T-helper 22 cell (primary cell): ENCODE data around the gene FAM151B.
"Not testable (repeated sequence)": the region's sequence is repeated elsewhere in the genome, so short reads cannot be mapped to it uniquely, and the experiment has no call there.

Experiments used
- DNase-seq: peaks from one replicate; pipeline ENCODE4 v3.0.0-alpha.2; 2020; ENCODE audit warnings: low read depth

Gene FAM151B

DNA sequence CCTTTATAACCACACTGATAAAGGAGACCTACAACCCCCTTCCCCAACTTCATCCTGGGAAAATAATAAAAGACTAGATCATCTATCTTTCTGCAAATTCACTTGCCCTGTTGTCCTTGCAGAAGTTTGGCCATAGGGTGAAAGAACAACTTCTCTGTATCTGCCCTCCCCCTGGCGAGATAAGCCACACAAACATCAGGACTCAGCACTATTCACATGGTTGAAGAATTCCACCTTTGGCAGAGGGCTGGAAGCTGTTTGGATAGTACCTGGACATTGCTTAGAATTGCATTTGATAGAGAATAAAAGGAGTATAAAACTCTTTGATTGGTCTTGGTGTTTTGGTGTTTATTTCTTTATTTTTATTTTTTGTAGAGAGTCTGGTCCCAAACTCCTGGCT lies 16.9 kb downstream of the FAM151B start:
- no peak for DNase-seq

DNA sequence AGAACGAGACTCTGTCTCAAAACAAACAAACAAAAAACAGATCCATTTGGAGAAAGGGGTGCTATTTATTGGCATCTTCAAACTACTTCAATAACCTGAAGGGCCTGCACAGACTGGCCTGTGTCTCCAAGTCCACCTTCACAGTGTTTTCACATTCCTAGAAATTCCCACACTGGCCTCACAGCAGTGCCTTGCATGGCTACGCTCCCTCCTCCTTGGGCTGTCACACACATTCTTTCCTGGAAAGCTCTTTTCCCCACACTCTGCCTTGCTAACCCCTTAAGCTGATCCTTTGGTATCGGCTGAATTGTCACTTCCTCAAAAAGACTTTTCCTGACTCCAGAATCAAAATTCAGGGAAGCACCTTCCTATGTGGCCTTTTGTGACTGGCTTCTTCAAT lies 19.8 kb downstream of the FAM151B start:
- DNase-seq = no peak

DNA sequence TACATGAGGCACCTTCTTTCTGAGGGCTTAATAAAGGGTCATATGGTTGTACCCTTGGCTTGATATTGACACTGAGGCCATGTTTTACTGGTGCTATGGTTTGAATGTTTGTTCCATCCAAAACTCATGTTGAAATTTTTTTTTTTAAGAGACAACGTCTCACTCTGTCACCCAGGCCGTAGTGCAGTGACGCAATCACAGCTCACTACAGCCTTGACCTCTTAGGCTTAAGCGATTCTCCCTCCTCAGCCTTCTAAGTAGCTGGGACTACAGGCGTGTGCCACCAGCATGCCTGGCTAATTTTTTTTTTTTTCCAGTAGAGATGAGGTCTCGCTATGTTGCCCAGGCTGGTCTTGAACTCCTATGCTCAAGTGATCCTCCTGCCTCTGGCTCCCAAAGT lies 20.9 kb downstream of the FAM151B start:
- no peak for DNase-seq

DNA sequence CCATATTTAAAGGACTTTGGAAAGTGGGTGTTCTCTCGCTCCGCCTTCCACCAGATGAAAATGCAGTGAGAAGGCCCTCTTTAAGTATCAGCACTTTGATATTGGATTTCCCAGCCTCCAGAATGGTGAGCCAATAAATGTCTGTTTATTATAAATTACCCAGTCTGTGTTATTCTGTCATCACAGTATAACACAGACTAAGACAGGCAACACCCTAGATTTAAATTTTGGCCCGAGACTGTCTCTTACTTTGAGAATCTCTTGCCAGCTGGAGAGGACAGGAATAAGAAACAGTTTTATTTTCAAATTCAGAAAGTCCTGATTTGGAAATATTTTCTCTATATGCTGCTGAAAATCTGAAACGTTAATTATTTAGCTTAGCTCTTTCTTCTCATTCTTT lies 21.5 kb downstream of the FAM151B start:
- no peak for DNase-seq

DNA sequence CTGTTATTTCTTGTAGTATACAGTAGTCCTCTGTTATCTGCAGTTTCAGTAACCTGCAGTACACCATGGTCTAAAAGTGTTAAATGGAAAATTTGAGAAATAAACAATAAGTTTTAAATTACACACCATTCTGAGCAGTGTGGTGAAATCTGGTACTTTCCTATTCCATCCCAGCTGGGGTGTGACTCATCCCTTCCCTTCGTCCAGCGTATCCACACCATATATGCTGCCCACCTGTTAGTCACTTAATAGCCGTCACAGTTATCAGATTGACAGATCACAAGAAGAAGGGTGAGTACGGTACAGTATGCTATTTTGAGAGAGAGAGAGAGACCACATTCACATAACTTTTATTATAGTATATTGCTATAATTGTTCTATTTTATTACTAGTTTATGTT lies 28.9 kb downstream of the FAM151B start:
- no peak for DNase-seq

DNA sequence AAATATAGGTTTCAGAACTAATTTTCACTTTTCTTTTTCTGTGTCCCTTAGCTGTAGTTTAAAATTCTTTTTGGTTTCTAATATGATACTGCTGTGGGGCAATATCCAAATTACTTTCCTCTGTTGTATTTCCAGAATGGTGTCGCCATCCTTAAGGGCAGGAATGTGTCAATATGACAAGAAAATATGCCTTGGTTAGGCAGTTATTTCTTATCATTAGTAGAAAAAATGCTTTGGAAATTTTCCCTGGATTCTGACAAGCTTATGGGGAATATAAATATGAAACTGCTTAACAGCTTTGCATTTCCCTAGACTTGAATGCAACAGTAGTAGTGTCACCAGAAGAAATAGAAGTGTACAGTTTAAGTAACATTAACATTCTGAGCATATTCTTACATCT lies 52.8 kb downstream of the FAM151B start:
- no peak for DNase-seq

DNA sequence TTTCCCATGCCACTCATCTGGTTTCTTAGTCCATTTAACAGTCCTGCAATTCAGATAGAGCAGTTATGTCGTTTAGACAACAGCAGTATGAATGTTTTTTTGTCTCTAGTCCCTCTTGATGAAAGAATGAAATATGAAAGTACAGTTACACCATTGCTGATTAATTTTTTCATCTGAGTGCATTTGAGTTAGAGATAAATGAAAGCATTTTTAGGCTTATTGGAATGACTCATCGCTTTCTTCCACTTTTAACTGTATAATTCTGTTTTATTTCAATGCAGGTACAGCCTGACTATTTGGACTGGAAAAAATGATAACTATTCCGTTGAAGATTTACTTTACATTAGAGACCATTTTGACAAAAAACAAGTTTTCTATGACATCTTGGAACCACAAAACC lies 53.5 kb downstream of the FAM151B start:
- DNase-seq = no peak

DNA sequence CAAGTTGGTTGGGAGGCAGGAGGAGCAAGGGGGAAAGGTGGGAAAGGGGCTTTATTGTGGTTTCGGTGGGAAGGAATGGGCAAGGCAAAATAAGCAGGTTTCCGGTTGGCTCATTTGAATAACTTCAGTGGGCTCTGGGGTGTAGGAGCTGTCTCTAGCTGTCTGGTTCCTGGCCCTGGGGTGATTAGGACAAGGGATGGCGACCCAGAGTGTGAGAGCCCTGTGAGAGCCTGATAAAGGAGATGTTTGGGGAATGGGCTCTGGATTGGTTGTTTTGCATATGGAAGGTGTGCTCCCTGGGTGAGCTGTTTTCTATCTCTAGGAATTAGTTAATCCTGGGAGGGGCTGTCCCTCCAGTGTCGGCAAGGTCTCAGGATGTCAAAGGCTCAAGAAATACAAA lies 66.7 kb downstream of the FAM151B start:
- no peak for DNase-seq

DNA sequence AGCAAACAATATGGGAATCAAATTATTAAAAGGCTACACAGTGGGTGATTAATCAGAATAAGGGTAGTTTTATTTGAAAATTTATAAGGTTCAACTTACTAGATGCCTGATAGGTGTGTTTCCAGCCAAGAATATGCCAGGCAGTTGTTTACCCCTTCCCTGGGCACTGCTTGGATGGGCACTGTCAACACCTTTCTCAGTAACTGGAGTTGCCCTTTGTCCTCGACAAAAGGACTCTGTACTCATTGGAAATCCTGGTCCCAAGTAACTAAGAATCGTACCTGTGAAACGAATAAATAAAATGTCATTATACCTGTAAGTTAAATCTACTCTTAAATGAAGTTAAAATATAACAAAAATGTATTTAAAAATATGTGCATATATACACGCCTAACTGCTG lies 67.2 kb downstream of the FAM151B start:
- DNase-seq = no peak

DNA sequence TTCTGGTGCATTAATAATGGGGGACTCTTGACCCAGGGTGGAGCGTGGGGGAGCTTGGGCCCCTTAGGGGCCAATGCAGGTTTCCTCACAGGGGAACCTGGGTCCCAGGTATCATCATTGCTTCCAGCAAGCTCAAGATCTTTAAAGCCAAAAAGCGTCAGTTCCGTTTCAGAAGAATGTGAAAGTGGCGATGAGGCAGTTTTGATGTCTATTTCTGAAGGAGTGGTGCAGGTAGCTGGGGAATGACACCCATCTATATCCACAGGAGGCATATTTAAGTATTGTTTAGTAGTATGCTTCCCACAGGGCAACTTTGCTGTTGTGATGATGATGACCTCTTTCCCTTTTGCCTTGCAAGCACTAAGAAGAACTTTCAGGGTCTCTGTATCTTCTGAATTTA lies 71.3 kb downstream of the FAM151B start:
- no peak for DNase-seq

DNA sequence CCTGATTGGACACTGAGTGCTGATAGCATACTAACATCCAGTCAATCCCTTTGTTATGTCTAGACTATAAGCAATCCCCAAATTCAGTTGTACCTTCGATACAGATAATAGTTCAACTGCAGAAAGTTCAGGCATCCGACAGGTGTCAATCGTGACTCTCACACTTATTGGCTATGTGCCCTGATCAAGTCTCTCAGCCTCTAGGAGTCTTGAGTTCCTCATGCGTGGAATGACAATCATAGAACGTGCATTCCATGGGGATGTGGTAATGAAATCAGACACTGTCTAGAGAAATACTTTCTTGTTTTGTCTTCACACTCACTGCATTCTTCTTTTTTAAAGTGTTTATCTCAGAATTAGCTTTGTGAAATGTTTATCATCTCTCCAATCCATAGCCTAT lies 77.4 kb downstream of the FAM151B start:
- no peak for DNase-seq

DNA sequence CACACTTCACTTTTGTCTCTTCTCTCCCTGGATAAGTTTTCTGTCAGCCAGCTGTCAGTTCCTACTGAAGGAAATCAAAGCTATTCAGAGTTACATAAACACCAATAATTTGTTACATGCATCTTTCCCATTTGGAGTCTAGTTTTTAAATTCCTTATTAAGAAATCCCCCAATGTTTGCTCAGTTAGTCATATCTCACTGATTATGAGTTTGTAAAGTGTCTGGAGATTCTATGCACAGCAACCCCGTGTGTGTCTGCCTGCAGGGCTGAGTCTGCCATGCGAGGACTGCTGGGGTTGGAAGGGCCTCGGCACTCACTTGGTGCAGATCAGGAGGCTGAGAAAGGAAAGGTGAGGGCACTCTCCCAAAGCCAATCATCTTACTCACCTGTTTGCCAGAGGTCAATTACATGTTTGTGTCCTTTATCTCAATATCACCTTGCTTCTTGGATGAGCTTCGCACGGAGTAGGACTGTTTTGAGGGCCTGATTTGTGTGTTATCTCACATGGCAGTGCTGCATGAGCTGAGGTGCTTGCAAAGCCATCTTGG lies 78.9 kb downstream of the FAM151B start:
- no peak for DNase-seq

DNA sequence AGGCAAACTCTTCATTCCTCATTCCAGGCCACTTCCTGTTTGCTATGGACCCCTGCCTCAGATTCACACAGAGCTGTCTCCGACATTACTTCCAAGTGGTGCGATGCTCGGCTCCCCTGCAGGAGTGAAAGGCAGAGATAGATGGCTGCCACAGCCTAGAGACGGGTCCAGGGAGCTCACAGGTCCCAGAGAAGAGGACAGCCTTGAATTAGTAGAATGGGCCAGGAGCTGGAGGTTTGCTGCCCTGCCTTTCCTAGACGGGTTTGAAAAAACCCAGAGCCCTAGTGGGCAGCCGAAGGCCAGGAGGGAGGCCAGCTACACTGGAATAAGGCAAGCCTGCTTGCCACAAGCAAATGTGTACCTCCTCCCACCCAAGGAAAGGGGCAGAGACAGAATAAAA lies 80.4 kb downstream of the FAM151B start:
- DNase-seq = no peak

DNA sequence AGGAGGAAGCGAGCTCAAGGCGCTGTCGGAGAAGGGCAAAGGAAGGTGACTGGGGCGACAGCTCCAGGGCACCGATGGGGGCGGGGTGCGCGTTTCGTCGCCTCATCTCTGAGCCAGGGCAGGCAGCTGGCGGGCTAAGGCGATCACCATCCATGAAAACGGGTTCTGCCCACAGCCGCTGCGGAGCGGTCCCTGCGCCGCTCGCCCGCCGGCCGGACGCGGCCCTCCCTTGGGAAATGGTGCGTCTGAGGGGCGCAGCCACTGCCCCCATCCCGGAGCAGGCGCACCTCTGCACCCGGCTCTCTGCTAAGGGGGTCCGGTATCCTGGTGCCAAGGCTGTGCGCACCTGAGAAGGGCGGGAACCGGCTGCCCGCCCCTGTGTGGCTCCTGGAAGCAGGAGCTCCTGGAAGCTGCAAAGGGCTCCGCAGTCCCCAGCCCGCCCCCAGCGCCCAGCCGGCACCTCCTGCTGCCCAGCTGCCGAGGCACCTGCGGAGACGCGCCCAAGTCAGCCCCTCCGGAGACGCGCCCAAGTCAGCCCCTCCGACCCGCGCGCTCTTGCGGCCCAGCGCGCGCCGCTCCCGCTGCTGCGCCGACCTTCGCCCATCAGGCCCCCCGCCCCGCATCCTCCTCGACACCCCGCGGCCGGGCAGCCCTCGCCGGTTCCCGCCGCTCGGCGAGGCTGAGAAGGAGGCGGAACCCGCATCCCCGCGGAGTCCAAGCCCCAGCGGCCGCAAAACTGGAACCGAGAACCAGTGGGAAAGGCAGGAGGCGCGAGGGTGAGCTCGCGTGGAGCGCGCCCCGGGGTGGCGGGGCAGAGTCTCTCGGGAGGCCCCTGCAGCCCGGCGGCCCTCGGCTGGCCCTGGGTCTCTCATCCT lies 81.4 kb downstream of the FAM151B start:
- no peak for DNase-seq

DNA sequence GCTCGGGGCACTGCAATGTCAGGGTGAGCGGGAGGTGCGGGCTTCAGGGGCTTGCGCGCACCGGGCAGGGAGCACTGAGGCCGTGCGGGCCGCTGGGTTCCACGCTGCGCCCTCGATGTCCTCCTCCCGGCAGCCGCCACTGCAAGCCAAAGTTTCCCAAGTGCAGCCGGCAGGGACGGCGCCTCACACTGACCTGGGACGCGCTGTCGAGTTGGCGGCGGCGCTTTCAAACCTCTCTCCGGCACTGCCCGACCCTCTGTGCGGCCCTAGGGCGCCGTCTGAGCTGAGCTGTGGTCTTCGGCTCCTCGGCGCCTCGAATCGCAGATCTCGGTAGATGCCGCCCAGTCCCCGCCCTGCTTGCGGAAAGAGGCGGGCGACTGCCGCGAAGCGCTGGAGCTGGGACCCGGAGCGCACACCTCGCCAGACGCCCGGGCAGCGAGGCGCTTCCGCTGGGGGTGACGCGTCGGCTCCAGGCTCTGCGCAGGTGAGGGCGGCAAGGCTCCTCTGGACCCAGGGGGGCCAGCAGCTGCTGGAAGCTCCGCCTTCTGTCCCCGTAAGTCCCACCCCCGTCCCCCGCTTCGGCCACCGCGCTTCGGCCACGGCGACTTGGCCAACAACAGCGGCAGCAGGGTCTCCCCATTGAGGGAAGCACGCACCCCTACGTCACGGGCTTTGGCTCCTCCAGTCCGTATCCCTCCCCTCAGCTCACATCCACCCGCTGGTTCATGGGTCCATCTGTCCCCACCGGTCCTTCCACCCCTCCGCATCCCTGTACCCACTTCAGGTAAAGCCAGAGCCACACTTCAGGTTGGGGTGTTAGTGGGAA lies 82.3 kb downstream of the FAM151B start, which contains the start of gene ANKRD34B:
TSS of gene ANKRD34B (minus strand) at position 320 of the 826 bp plus-strand sequence. CDS start 10,261 bp downstream, outside the sequence.
- no peak for DNase-seq

DNA sequence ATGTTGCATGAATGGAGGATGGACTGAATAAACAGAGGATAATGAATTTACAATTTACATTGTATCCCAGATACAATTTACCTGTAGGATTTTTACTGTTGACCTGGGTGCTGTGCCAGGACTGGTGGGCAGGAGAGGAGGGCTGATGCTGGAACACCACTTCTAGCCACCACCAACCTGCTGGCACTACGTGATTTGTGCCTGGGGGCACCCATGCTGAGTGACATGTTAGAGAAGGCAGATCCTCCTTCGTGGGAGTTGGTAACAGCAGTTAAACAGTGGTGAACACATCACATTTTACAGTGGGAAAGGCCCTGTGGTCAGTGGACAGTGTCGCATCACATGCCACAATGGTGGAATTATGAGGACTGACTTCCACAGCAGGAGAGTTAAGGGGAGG lies 85.2 kb downstream of the FAM151B start:
- no peak for DNase-seq

DNA sequence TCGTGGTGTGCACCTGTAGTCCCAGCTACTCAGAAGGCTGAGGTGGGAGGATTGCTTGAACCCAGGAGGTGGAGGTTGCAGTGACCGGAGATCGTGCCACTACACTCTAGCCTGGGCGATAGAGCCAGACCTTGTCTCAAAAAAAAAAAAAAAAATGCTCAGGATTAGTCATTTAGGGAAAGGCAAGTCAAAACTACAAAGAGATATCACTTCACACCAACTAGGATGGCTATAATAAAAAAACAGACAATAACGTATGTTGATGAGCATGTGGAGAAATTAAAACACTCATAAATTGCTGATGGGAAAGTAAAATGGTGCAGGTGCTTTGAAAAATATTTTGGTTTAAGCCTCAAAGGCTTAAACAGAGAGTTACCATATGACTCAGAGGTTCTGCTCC lies 88.5 kb downstream of the FAM151B start:
- no peak for DNase-seq

DNA sequence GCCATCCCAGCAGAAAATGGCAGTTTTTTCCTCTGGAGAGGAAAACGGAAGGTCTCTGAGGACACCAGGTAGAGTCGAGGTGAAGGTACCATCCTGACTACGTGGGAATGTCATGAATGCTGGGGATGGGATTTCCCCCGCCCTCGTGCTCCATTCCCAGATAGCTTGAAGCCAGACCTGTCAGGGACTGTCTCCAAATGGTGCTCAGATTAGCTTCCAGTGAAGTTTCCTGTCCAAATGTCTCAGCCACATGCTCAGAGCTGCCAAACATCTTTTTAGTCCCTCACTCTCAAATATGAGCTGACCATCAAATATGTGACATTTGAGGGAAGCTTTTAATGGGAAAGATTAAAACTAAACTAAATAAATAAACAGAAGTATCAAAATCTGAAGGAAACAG lies 89.8 kb downstream of the FAM151B start:
- DNase-seq = no peak

DNA sequence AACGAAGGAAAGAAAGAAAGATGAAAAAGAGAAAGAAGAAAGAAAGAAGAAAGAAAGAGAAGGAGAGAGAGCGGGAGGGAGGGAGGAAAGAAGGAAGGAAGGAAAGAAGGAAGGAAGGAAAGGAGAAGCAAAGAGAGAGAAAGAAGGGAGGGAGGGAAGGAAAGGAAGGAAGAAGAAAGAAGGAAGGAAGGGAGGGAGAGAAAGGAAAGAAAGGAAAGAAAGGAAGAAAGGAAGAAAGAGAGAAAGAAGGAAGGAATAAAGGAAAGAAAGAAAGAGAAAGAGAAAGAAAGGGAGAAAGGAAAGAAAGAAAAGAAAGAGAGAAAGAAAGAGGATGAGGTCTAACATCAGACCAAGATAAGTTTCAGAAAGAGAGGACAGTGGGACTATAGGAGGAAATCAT lies 91.2 kb downstream of the FAM151B start:
- no peak for DNase-seq

DNA sequence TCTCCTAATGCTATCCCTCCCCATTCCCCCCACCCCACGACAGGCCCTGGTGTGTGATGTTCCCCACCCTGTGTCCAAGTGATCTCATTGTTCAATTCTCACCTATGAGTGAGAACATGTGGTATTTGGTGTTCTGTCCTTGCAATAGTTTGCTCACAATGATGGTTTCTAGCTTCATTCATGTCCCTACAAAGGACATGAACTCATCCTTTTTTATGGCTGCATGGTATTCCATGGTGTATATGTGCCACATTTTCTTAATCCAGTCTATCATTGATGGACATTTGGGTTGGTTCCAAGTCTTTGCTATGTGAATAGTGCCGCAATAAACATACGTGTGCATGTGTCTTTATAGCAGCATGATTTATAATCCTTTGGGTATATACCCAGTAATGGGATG lies 92.4 kb downstream of the FAM151B start:
- not testable (repeated sequence) for DNase-seq

DNA sequence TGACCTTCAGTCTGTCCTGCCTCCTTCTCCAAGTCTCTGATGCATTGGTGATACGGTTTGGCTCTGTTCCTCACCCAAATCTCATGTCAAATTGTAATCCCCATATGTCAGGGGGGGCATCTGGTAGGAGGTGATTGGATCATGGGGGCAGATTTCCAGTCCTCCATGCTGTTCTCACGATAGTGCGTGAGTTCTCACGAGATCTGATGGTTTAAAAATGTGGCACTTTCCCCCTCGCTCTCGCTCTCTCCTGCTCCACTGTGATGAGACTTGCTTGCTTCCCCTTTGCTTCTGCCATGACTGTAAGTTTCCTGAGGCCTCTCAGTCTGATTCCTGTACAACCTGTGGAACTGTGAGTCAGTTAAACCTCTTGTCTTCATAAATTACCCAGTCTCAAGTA lies 96.9 kb downstream of the FAM151B start:
- DNase-seq = no peak

DNA sequence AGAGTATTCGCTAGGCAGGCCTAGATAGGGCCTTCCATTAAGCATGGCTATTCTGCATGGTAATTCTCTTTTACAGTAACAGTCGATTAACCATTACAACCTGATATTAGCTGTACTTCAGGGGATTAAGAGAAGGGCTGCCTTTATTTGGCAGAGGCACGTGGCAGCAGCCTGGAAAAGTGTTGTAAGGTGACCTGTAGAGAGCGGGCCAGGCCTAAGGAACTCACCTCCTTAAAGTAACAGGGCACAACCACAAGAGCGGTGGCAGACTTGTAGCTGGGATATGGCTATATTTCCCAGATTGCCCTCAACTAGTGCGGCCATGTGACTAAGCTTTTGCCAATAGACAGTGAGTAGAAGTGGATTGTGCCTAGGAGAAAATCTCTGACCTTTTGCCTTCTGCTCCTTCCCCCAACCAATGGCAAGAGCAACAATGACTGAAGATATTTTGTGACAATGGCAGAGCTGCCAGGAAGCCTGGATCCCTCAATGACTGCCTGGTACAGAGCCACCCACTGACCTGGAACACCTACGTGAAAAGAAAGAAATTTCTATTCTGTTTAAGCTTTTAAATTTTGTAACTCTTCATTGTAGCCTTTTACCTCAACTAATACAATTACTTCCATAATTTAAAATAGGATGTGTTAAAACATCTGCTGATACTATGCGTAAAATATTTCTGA lies 101.1 kb downstream of the FAM151B start:
- no peak for DNase-seq
